GM18499 (cell line): ENCODE measurements around the gene SLC10A3.

Experiments
- ATAC-seq: cut with Tn5 transposase; IDR thresholded peaks from one replicate; pipeline ENCODE4 v1.9.1; 2021; ENCODE audit warnings: moderate number of reproducible peaks; ENCODE audit not compliant: insufficient read depth, unreplicated experiment

The SLC10A3 gene

GRCh38 chrX:154486052-154486395 is 4.4 kb downstream of the SLC10A3 start:
- ATAC-seq = no peak

DNA sequence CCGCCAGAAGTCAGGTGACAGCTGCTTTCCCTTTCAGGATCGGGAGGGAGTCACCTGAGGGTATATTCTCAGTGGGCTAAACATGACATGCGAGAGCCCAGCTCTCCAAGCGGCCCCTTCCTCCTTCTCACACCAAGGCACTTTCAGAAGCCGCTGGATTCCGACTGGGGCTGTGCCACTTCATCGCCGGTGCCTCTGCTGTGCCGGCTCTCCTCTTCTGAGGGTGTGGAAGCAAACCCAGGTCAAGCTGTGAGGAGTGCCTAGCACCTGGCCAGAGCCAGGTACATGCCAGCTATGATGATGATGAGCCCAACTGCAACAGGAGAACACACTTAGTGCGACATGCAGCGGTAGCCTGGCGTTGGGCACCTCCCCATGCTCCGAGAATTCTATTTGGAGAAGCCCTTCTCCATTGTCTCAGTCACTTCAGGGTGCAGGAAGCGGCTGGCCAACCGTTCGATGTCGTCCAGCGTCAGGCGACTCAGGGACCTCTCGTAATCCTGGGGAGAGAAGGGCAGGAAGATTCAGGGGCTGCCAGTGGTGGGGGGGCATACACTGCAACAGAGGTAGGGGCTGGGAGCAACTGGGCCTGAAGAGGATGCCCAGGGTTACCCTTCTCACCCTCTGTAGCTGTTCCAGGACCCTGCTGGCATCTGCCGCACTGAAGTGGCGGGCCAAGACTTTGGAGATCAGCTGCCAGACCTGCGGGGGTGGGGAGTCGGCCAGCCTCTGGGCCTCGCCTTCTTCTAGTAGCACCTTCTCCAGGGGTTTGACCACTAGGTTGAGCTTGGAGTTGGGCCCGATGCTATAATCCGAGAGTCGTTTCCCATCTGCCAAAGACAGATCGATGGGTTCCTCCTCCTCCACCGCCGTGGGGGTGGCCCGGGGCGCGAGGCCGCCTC is 5.0 kb downstream of the SLC10A3 start:
- ATAC-seq = no peak

DNA sequence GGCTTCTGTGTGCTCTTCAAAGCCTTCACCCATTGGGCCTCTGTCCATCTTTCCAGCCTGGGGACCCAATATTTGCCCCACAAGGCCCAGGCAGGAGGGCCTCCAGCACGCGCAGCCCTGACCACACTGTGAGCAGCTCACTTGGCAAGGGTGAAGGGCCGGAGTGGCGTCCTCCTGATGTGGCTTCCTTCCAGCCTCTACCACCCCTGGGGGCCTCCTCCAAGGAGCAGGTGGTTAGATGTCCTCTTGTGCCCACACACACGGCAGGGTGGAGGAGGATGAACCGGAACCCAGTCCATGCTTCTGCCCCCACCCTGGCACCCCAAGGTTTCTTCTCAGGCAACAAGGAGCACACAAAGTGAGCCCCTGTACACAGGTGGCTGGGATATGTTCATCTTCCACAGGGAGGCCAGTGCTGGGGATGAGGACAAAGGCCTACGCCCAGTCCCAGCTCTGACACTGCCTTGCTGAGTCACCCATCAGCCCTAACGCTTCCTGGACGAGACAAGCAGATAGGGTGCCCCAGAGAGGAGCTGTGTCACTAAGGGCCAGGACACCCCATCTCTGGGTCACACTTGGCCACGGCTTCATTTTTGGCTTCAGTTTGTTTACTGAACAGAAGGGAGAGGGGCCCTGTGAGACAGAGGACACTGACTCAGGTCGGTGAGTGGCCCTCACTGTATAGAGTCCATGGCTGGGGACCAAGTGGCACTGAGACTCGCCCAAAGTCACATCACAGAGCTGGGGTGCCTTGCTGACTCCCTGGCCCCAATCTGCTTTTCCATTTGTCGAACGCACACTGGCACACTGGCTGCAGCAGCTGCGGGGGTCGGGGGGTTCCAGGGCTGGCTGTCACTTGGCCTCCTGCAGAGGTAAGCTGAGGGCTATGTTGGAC is 5.9 kb downstream of the SLC10A3 start:
- no peak for ATAC-seq

GRCh38 chrX:154483325-154483724 is 7.1 kb downstream of the SLC10A3 start:
- no peak for ATAC-seq

DNA sequence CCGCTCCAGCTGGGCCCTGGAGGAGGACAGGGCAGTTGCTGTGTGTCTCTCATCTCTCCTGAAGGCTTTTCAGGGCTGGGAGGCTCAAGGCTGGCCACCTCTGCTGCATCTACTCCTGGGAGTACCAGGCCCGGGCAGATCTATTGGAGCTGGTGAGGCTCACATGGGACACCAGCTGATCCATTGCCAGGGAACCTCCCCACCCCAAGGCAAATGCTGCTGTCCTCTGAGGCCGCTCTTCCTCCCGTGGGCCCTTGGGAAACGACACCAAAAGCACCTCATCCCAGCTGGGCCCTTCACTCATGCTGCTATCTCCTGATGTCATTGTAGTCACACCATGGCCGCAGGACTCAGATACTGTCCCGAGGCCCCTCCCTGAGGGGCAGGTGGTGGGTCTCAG is 7.6 kb downstream of the SLC10A3 start:
- no peak for ATAC-seq

DNA sequence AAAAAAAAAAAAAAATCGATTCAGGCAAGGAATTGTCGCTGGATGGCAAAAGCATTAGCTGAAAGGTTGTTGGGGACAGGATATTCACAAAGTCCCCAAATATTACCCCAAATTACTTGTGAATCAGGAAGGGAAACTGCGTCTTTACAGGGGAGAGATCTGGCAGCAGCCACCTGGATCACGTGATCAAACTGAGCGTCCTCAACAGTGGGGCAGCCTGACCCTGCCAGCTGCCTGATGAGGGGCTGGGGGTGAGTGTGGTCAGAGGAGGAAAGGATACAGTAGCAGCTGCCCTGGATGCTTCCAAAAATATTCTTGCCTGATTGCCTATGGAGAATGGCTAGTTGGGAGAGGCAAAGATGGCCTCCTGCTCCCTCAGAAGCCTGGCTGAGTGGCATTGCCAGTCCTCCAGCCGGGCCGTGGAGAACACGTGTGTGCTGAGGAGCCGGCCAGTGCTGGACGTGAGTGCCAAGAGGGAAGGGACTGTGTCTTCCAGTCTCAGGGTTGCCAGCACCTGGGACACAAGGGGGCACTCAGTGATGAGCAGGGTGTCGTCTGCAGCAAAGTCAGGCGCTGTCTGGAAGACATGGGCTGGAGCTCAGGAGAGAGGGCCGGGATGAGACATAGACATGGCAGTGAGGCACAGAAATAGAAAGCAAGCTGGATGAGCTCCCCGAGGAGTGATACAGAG is 8.4 kb downstream of the SLC10A3 start:
- ATAC-seq = no peak

- ATAC-seq = no peak
Observed at GRCh38 chrX:154481195-154481594, 9.2 kb downstream of the SLC10A3 start.

DNA sequence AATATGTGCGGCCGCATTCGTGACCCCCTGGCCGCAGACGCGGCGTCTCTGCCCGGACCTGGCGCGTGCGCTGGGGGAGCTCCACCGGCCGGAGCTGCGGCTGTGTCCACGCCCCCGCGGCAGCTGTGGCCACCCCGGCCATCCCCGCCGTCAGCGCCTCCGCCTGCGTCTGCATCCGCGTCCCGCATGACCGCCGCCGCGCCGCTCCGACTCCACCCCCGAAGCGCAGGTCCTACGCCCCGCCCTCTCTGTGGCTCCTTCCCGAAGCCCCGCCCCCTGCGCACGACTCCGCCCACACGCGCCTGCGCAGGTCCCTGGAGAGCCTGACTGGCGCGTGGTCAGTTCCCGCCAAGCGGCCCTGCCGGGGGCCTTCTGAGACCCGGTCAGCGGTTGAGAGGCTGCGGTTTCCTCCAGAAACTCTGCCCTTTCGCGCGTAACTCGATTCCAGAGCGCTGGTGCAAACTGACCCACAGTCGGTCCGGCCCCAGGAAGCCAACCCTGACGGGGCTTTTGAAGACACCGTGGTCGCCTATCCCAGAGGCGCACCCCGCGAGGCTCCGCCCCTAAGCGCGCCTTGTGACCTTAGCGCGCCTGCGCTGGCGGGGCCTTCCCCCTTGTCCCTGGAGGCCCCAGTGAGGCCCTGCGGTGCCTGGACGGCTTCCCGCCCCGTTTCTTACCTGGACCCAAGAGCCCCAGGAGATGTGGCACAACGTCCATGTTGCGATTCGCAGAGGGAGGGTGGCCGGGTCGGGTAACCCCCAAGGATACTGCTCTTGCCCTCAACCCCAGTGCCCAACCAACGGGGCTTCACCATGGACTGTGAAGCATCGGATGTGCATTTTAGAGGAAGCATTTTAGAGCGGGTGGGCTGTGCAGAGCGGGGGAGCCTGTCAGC is 11.5 kb downstream of the SLC10A3 start, which contains the start of gene LAGE3:
Gene LAGE3, minus strand, starts transcription at position 554 of the 895 bp plus-strand sequence. Its CDS starts 366 bp downstream, at position 188.
- ATAC-seq = peak; percentile 61

GRCh38 chrX:154477891-154478477 is 12.4 kb downstream of the SLC10A3 start:
- ATAC-seq = no peak

GRCh38 chrX:154476821-154477220 is 13.6 kb downstream of the SLC10A3 start:
- ATAC-seq = no peak

- ATAC-seq = no peak
Observed at GRCh38 chrX:154473683-154474082, 16.7 kb downstream of the SLC10A3 start.

DNA sequence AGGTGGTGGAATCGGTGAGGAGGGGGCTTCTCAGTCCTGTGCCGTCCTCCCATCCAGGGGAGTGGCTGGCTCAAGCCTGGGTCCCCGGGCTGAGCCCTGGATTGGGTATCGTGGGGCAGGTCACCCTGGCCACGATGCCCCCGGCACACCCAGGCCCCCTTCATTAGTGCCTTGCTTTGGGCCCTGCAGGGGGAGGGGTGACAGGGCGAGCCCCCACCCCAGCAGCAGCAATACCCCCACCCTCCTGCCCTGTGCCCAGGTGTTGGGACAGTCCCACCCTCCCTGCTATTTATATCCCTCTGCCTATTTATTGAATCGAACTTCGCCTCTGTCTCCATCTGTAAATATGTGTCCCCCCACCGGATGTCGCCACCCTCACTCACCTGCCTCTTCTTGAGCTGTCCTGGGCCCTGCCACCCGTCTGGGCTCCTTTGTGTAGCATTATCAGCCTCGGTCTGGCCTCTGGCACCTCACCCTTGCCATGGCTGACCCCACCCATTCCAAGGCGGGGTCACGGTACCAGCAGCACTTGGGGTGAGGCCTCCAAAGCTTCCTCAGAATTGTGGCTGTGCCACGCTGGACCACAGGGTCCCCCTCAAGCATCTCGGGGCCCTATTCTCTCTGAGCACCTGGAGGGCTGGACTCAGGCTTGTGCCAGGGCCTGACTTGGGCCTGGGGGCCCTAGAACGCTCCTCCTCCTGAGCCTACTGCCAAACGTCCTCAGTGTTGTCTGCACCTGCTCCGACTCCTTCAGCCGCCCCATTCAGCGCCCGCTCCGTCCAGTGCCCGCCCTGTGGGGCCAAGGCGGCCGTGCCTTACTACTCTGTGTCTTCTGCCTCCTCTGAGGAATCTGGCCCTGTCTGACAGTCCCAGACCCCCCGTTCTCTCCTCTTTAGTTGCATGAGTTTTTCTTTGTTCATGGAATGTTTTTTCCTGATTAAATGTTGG is 17.5 kb downstream of the SLC10A3 start:
- no peak for ATAC-seq

- no peak for ATAC-seq
Observed at GRCh38 chrX:154471839-154472684, 18.4 kb downstream of the SLC10A3 start.

- no peak for ATAC-seq
Observed at GRCh38 chrX:154470914-154471568, 19.4 kb downstream of the SLC10A3 start.

DNA sequence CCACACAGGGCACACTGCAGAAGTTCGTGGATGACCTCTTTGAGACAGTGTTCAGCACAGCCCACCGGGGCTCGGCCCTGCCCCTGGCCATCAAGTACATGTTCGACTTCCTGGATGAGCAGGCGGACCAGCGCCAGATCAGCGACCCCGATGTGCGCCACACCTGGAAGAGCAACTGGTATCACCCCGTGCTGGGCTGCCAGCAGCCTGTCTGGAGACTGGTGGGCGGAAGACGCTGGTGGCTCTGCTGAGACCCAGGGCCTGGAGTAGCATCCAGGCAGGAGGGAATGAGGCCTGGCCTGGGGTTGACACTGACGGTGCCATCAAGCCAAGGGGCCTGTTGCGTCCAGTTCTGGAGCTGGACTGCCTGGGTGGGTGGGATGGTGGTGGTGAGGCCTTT is 20.0 kb downstream of the SLC10A3 start:
- ATAC-seq = no peak

GRCh38 chrX:154469880-154470279 is 20.5 kb downstream of the SLC10A3 start:
- ATAC-seq = no peak

GRCh38 chrX:154469114-154469513 is 21.3 kb downstream of the SLC10A3 start:
- no peak for ATAC-seq
